Stimulated activated CD4-positive, alpha-beta T cell treated with anti-CD3 and anti-CD28 coated beads, Interleukin-1b, Interleukin-23, amount 100 ng/mL, for 48 hours (primary cell): ENCODE measurements around the gene KIF13A.

ENCODE experiments used
- DNase-seq: peaks from one replicate; pipeline ENCODE4 v3.0.0-alpha.2; 2020

KIF13A gene

DNA sequence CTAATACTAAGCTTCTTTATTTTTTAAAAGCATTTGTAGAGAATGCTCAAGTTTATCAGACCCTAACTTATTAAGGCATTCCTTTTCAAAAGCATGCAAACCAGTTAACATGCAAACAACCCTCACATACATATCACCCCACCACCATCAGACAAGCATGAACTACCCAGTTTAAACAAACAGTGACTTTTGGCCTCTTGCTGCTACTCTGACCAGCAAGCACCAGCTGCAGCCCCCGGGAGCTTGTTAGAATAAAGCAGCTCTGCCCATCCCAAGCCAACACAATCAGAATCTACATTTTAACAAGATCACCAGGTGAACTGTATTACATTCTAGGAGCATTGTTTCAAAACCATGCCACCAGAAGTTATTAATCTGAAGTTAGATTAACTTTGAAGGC lies 274.9 kb downstream of the KIF13A start:
- DNase-seq = no peak

DNA sequence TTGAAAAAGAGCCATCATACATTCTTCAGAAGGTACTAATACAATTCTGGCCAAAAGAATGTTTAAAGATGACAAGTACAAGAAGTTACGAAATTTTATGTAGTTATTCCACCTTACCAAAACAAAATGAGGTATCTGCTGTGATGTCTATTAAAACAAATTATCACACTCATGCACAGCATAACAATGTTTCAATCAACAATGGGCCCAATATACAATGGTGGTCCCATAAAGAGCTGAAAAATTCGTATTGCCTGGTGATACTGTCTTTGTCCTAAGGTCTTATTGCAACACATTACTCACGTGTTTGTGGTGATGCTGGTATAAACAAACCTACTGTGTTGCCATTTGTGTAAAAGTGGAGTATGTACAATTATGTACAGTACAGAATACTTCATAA lies 277.1 kb downstream of the KIF13A start:
- DNase-seq = no peak

DNA sequence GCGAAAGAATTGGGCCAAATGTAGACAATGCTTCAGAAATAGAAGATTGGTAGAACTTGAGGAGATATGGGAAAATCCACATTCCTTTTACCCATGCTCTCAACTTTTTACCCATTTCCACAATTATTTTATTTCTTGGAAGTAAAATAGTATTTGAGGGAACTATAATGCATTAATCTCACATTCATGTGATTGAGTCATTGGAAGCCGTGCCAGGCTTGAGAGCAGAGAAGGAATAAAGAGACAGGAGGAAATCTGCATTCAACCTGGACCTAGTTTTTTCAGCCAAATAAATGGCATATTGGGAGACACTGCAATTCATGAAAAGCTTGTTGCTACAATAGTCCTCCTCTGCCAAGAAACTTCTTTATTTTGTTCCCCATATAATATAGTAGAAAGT lies 278.0 kb downstream of the KIF13A start:
- no peak for DNase-seq
